ENCODE data around the gene CREB5. TPM values are rescaled to one million over a fixed set of nuclear protein-coding genes. Genes with fewer than 3 reads are reported as not detected.

CREB5 gene
- total RNA-seq, 1 donor from 2014 or later, result 52.7 TPM

DNA sequence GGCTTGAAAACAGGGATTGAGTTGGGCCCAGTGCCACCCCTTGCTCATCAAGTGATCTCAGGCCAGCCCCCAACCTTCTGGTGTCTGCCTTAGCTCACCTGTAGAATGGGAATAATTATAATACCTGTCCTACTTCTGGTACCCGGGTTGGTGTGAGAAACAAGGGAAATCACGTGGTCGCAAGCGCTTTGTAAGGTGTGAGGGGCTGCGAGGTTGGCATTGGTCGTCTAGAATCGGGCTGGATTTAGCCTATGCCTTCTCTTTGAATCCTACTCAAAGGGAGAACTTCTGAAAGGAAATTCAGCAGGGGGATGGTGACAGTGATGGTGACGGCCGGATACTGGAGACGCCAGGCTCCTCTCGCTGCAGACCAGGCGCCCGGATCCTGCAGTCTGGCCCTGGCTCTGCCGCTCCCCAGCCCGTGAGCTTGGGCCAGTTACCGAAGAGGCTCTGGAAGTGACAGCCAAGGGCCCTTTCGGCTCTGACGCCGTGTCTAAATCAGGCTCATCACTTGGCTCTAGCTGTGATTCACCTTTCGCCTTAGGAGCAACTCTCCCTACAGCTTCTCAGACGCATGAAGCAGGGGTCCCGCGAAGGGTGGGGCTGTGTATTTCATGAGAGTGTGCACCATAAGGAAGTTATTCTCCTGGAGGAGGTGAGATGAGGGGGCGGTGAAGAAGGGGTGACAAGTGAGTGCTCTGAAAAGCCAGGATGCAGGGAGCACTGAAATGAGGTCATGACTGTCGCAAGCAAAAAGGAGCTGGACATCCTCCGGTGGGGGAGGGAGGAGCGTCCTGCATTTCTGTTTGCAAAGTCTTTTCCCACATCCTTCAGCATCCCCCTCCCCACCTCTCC lies 4.0 kb upstream of the CREB5 start:
- no peak for DNase-seq

DNA sequence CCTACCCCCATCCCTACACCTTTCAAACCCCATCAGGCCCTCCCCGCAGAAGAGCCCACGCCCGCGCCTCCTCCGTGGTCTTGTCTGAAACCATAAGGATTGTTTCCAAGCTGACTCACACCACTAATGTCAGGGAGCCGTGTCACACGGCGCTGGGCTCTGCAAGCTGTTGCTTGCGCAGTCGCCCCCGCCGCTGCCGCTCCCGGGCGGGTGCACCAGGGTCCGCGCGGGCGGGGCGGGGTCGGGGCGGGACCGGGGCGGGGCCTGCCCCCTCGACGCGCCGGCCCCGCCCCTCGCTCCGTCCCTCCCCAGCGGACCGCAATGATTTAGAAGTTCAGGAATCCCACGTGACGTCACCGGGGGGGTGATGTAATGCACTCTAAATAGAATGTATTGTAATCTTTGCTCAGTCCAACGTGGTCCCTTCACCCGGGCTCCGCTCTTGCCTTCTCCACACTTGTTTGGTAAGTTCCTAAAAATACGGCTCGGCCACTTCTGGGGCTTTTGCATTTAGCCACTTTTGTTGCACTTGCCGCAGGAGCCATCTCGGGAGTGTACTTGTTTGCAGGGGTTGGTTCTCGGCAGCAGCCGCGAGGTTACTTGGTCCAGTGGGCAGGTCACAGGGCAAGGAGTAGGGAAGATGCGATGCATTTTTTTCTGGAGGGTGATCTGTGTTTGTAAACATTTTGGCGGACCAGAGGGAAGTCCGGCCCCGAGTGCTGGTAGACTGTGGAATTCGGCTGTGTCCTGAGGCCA lies 3.2 kb upstream of the CREB5 start:
- DNase-seq, result peak; percentile 98

DNA sequence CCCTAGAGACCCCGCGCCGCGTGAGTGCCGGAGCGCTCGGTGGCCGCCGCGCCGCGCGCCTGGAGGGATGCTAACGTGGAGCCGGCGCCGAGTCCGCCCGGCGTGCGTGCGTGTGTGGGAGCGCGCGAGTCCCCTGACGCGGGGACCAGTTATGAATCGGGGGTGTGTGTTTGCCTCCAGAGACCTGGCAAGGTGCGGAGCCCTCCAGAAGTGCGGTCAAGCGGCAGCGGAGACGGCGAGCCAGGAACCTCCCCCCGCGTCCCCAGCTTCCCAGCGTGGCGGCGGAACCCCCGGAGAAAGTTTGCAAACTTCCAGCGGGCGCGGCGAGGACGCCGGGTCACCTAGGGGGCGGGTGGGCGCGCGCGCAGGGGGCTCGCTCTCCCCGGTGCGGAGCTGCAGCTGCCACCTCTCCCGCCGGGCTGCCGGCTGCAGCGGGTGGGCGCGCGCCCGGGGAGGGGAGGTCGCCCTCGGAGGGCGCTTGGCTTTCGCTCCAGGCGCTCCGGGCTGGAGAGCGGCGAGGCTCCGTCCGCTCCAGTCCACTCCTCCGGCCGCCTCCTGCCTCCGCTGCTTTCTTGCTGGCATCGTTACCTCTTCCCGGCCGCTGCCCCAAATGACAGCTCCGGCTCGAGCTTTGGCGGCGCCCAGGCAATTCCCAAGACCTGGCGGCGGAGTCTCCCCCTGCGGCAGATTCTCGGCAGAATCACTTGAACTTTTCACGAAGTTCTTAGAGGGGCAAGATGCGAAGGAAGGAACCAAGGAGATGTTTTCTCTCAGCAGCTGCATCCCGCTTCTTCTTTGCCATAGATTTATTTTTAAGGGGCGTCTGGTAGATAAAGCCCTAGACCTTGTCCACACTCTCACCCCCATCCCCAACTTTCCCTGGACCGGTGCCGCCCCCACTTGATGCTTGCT lies 2.3 kb upstream of the CREB5 start:
- DNase-seq, result no peak

DNA sequence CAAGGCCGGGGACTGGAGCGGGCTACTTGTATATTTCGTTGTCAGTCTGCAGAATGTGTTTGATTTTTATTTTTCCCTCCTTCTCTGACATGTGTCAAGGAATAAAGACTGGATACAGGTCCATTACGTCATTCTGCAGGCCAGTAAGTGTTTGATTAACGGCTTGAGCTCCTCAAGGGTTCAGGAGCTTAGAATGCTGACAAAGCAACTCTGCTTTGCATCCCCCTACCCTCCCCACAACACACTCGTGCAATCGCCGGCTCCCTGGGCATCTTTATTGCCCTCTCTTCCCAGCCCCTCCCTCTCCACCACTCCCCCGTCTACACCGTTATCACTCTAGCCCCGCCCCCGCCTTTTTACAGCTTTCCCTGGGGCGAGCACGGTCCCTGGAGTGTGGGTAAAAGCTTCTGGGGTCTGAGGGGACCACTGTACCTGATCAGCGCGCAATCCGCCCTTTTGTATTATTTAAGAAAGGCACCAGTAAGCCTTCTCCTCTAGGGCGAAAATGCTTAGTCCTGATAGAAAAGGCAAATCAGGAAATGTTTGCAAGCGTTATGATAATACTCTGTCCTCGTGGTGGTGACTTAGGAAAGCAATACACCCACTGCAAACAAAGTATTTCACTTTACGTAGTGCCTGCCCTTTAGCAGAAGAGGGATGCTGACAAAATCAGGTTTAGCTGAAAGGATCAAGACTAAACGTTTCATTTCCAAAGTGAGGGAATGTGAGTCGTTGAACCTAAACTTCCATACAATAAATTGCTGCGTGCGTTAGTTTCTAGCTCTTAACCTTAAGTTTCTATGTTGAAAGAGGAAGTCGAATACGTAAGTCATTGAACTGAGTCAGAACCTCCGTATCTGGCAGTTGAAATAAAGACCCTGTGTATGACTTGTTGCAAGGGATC lies 1.4 kb upstream of the CREB5 start:
- DNase-seq, result peak; percentile 80

DNA sequence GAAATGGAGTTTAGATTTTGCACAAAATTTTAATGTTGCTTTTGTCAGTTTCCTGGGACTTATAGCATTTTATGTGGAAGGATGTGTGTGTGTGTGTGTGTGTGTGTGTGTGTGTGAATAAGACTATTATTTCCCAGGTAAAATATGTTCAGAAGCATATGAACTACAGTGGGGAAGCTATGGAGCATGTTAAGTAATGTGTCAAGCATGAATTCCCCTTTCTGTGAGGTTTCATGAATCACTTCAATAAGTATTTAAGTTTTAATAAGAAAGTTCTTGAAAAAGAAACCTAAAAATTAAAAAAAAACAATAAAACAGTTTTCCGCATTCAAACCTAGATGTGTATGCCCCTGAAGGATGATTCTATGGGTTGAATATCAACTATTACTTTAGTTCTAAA lies 693 bp downstream of the CREB5 start:
- no peak for DNase-seq

DNA sequence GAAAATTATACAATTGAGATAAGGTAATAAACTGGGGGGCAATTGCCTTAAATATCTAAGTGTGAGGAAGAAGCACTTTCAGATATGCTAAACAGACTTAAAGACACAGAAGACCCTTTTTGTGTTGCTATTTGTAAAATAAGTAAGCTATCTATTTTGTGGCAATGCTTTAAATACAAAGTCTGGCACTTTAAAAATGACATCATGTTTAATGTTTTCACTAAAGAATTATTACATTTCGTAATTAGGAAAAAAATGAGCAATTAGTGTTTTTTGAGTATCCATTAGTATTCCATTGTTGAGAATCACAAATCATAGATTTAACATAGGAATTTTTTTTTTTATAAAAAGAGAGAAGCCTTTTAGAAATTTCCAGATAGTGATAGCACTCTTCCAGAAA lies 2.1 kb downstream of the CREB5 start:
- no peak for DNase-seq

DNA sequence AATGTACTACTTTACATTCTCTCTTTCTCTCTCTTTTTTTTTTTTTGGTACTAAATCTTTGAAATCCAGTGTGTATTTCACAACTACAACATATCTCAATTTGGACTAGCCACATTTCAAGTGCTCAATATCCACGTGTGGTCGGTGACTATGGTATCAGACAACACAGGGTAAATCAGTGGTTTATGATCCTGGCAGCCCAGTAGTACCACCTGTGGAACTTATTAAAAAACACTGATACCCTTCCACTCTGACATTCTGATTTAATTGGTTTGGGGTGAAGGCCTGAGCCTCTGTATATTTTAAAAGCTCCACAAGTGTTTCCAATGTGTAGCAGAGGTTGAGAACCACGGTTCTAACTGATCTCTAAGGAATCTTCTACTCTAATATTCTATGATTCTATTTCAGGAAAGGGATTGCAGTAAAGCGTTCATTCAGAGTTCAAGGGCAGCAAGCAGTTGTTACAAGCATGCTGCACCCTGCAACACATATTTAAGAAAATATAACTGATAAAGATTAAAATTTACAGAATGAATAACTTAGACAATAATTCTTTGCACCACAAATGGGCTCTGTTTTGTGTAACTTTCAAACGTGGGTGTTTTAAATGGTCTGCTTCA lies 5.1 kb downstream of the CREB5 start:
- no peak for DNase-seq

DNA sequence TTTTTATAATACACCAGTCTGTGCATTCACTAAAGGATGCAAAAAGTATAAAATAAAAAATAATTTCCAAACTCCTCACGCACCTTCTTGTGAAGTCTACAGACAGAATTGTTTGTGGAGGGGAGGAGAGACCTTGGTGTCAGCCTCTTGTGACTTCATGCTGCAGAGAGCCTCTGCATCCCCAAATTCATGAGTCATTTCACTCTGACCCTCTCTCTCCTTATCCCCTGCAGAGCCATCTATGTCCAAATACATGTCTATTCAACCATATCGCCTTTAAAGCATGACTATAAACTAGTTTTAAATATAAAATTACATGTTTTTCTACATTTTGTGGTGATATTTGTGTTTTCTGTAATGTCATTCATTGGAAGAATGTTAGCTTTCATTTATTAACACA lies 6.0 kb downstream of the CREB5 start:
- no peak for DNase-seq

DNA sequence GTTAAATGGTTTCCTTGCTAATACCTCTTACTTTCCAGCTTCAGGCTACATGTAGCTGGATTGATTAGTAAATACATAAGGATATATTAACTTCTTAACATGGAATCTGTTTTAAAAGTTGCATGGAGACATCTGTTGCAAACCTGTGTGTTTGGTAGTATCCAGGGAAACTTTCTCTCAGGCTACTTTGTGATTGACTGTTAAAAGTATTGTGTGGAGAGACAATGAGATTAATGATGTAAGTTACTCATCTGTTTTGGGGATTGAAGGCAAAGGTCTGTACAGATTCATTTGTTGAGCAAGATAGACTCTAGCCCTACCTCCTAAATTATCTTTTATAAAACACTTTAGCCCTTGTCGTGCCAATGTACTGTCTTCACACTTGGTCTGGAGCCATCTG lies 6.6 kb downstream of the CREB5 start:
- DNase-seq, result peak; percentile 75

DNA sequence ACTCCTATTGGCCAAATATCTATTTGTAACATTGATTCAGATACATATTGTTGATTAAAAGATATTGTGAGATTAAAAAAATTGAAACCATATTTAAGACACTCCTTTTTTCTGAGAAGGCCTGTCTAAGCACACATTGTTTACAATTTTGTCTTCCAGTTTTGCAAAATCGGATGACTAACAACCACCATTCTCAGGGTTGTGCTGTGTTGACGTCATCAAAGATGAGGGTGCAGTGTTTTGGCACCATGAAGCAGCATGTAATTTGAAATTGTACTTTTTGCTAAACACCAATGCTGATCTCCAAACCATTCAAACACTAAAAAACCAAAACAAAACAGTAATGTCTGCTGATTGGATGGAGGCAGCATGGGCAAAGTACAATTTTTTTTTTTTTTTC lies 7.4 kb downstream of the CREB5 start:
- DNase-seq, result no peak

DNA sequence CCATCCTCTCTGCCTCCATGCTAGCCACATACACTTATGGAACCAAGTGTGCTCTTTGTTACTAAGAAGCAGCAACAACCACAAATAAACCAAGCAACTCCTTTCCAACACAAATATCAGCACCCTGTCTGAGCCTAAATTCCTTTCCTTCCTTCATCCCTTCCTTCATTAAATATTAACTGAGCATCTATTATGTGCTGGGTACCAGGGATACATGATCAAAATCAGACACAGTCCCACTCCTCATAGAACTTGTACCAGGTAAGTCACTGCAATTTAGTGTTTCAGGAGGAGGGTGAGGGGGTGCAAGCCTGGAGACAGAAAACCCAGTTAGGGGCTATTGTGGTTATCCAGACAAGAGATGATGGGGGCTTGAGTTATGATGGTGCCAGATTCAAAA lies 10.8 kb downstream of the CREB5 start:
- DNase-seq, result no peak

DNA sequence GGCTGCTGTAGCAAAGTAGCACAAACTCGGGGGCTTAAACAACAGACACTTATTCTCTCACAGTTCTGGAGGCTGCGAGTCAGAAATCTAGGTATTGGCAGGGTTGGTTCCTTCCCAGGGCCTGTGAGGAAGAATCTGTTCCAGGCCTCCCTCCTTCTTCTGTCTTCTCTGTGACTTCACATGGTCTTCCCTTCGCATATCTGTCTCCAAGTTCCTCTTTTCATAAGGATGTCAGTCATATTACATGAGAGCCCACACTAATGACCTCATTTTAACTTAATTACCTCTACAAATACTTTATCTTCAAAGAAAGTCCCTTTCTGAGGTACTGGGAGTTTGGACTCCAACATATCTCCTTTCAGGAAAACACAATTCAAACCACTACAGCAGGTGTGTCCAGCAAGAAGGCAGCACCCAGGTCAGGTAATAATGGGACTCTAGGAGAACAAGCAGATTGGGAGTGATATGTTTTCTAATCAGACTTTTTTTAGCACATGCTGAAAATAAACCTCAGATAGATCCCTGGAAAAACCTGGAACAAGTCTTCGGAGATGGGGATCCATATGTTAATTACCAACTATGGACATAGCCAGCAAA lies 11.7 kb downstream of the CREB5 start:
- no peak for DNase-seq

DNA sequence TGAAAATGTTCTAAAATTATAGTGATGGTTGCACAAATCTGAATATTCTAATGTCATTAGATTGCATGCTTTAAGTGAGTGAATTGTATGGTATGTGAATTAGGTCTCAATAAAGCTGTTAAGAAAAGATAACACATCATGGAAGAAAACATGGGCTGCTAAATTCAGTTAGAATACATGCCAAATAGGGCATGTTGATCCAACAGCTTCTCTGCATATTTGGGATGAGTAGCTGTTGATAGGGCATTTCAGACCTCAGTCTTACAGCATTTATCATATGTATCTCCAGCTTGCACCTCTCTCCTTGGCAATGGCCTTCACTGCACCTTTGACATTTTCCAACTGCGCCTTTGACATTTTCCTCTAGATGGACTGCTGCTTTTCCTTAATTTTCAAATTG lies 13.2 kb downstream of the CREB5 start:
- DNase-seq, result no peak

DNA sequence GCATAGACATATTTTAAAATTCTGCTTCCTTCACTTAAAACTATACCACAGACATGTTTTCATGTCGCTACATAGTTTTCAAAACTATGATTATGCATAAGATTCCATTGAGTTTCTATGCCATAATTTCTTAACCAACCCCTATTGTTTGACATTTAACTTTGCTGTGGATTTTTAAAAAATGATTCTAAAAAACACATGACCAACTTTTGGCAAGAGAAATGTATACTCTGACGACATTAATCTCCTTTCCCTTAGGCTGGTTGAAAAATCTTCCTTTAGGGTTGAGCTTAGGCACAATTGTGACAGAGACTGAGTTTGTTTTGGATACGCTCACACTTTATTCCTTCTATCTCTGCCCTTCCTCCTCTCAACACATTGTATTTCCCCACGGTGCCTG lies 14.9 kb downstream of the CREB5 start:
- DNase-seq, result no peak

DNA sequence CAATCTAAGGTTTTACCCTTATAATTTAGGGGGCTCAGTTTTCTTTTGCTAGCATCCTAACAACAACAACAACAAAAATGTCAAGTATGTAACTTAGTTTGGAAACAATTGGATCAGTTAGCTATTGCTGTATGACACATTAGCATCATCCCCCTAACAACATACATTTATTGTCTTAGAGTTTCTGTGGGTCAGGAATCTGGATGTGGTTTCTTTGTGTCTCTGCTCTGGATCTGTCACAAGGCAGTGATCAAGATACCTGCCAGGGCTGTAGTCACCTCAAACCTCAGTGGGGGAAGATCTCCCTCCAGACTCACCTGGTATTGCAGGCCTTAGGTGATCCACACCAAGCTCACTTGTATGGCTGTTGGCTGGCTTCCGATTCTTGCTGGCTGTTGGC lies 18.3 kb downstream of the CREB5 start:
- no peak for DNase-seq

DNA sequence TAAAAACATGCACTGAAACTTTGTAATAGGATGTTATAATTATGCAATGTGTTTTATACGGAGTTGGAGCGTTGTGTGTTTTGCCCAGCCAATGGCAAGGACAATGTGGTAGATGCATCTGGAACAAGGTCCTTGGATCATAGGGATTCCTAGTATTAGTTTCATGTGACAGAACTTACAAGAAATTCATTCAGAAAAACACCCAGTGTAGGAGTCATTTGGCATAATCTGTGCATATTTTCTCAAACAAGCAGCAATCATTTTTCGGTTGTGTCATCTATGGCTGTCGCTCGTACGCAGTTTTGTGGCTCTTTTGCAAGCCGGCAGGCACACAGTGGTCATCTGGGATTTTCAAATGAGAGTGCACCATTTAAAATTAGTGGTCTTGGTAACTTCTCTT lies 19.8 kb downstream of the CREB5 start:
- DNase-seq, result peak; percentile 70

DNA sequence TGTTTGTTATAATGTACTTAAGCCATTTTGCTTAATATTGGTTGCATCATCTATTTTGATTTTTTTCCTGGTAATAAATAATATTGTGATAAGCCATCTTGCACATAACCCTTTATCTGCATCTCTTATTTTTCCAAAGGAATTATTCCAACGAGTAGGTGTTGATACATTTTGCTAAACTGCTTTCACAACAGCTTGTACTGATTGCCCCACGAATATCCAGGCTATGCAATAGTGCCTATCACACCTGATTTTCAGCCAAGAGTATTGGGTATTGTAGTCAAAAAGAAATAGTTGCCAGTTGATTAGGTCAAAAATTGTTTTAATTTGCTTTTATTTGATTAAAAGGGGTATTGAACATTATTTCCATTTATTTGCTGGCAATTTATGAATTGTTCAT lies 20.7 kb downstream of the CREB5 start:
- no peak for DNase-seq

DNA sequence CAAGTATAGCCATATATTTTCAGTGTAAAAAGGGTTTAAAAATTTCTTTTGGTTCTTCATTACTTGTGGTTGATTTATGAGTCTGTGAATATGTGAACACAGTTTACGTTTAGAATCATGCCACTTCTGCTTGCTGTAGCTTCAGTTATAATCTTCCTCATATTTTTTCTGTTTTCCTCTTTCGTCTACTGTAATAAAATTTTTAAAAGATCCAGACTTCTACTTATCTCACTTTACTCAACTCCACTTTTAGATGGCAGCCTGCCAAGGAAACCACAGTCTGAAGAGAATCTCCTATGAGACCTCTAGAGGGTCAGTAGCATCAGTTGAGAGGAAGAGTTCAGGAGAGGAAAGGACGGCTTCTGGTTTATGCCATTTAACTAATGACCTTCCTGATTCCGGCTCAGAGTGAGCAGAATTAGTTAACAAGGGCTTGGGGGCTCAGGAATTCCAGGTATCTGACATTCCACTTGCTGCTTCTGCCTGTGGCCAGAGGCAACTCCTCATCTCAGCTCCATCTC lies 21.4 kb downstream of the CREB5 start:
- DNase-seq, result no peak

DNA sequence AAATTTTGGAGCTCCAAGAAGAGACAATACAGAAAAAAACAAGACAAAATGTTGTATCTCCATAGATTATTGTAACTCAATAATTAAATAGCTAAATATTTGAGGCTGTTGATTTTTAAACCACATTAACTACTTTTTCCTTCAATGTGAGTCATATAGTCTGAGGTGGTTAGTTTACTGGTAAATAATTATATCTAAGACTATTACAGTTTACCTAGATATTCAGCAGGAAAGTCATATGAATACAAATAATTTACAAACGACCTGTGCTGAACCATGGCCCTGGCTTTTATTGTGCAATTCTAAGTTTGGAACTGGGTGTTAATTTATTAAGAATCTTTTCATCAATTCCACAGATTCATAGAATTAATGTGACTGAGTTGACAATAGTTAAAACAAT lies 22.2 kb downstream of the CREB5 start:
- no peak for DNase-seq

DNA sequence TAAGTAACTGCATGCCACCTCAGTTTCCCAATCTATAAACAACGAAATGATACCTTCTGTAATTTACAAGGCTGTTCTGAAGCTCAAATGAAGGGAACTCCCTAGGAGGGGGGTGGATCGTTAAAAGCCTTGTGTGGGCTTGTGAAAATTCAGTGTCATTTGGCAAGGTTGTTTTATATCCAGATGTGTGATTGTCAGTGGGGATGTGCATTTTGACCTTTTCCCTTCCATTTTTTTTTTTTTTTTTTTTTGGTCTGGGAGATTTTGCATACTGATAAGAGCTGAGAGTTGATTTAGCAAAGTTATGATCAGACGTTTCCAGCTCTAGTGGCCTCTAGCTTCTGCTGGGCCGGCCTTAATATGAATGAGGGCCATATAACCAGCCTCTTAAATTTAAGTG lies 22.8 kb downstream of the CREB5 start:
- no peak for DNase-seq
